ENCODE results near the gene UBN2.
"Not testable (repeated sequence)": the region's sequence is repeated elsewhere in the genome, so short reads cannot be mapped to it uniquely, and the experiment has no call there.

Gene UBN2

GRCh38 chr7:139294951-139295575 lies 64.0 kb downstream of the UBN2 start:
- DNase-seq (ENCODE audit: low read depth in 3 of 3) = no peak

GRCh38 chr7:139297795-139298194 lies 66.8 kb downstream of the UBN2 start:
- no peak for DNase-seq (ENCODE audit: low read depth in 3 of 3)

GRCh38 chr7:139299296-139299695 lies 68.3 kb downstream of the UBN2 start:
- DNase-seq (ENCODE audit: low read depth in 3 of 3) = no peak

- DNase-seq (ENCODE audit: low read depth in 3 of 3) = no peak
Observed at GRCh38 chr7:139300390-139300789, 69.4 kb downstream of the UBN2 start.

GRCh38 chr7:139304517-139304916 lies 73.5 kb downstream of the UBN2 start:
- DNase-seq (ENCODE audit: low read depth in 3 of 3) = no peak

- no peak for DNase-seq (ENCODE audit: low read depth in 3 of 3)
Observed at GRCh38 chr7:139317939-139318505, 87.0 kb downstream of the UBN2 start.

GRCh38 chr7:139321071-139321745 lies 90.2 kb downstream of the UBN2 start:
- no peak for DNase-seq (ENCODE audit: low read depth in 3 of 3)

GRCh38 chr7:139324709-139325108 lies 93.7 kb downstream of the UBN2 start:
- DNase-seq (ENCODE audit: low read depth in 3 of 3) = not testable (repeated sequence)

GRCh38 chr7:139328375-139328774 lies 97.3 kb downstream of the UBN2 start:
- no peak for DNase-seq (ENCODE audit: low read depth in 3 of 3)

- DNase-seq (ENCODE audit: low read depth in 3 of 3) = no peak
Observed at GRCh38 chr7:139329119-139329518, 98.1 kb downstream of the UBN2 start.

- no peak for DNase-seq (ENCODE audit: low read depth in 3 of 3)
Observed at GRCh38 chr7:139330333-139331030, 99.4 kb downstream of the UBN2 start.

- no peak for DNase-seq (ENCODE audit: low read depth in 3 of 3)
Observed at GRCh38 chr7:139332697-139333359, 101.8 kb downstream of the UBN2 start.

GRCh38 chr7:139333443-139333842 lies 102.4 kb downstream of the UBN2 start:
- not testable (repeated sequence) for DNase-seq (ENCODE audit: low read depth in 3 of 3)

- DNase-seq (ENCODE audit: low read depth in 3 of 3) = no peak
Observed at GRCh38 chr7:139334399-139335150, 103.5 kb downstream of the UBN2 start.

GRCh38 chr7:139339025-139339424 lies 108.0 kb downstream of the UBN2 start:
- no peak for DNase-seq (ENCODE audit: low read depth in 3 of 3)

- DNase-seq (ENCODE audit: low read depth in 3 of 3) = no peak
Observed at GRCh38 chr7:139339698-139340036, 108.6 kb downstream of the UBN2 start.

- DNase-seq (ENCODE audit: low read depth in 3 of 3) = peak; percentile 93 to 98 (median 97)
Observed at GRCh38 chr7:139340037-139340807, 109.2 kb downstream of the UBN2 start.

GRCh38 chr7:139340808-139341057 lies 109.7 kb downstream of the UBN2 start:
- no peak for DNase-seq (ENCODE audit: low read depth in 3 of 3)

- peak; percentile 69 to 71 (median 70) for DNase-seq (ENCODE audit: low read depth in 3 of 3)
Observed at GRCh38 chr7:139341058-139341775, 110.2 kb downstream of the UBN2 start, which contains the start of gene FMC1. Gene FMC1, plus strand, starts transcription at chr7:139341337. Its CDS starts 48 bp downstream, at chr7:139341385.

- DNase-seq (ENCODE audit: low read depth in 3 of 3) = no peak
Observed at GRCh38 chr7:139341776-139342226, 110.8 kb downstream of the UBN2 start.
